Measurements from ENCODE around the gene ORC6.
"Not testable (repeated sequence)": the region's sequence is repeated elsewhere in the genome, so short reads cannot be mapped to it uniquely, and the experiment has no call there.

The ORC6 gene

DNA sequence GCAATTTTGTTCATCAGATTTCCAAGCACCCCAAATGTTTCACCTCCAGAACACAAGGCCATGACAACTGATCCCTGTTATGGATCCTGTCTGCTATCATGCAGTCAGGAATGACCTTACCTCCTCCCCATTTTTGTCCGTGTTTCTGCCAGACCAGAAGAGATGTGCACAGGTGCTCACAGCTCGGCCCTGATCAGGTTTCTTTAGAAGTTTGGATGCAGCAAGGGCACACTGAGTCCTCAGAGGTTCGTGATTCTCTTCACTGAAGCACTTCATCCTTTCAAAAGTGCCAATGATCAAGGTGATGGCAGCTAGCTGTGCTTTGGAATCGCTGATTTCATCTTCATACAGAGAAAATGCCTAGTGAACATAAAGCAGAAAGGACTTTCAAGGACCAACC lies 27.3 kb upstream of the ORC6 start:
- DNase-seq (ENCODE audit: low read depth), result no peak
- H3K4me3 ChIP-seq (ENCODE audit: low read depth, low read length), result no peak overlapping the region
- TF ChIP-seq CTCF (IDR thresholded peaks at IDR 0.05; ENCODE audit: control insufficient read depth, extremely low read depth, insufficient read depth), result no peak

GRCh38 chr16:46673320-46674013 lies 16.0 kb upstream of the ORC6 start:
- no peak overlapping the region for H3K4me3 ChIP-seq (ENCODE audit: low read depth, low read length)
- TF ChIP-seq CTCF (IDR thresholded peaks at IDR 0.05; ENCODE audit: control insufficient read depth, extremely low read depth, insufficient read depth), result peak; percentile 97
- no peak for DNase-seq (ENCODE audit: low read depth)

DNA sequence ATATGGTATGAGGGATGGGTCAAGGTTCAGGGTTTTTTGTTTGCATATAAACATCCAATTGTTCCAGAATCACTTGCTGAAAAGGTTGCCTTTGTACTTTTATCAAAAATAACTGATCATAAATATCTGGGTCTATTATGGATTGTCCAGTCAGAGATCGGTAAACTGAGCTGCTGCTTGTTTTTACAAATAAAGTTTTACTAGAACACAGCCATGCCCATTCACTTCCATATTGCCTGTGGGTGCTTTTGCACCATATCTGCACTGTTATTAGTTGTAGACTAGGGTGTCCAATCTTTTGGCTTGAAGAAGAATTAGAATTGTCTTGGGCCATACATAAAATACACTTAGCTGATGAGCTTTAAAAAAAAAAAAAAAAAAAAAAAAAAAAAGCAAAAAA lies 11.5 kb upstream of the ORC6 start:
- not testable (repeated sequence) for H3K4me3 ChIP-seq (ENCODE audit: low read depth, low read length); DNase-seq (ENCODE audit: low read depth)

DNA sequence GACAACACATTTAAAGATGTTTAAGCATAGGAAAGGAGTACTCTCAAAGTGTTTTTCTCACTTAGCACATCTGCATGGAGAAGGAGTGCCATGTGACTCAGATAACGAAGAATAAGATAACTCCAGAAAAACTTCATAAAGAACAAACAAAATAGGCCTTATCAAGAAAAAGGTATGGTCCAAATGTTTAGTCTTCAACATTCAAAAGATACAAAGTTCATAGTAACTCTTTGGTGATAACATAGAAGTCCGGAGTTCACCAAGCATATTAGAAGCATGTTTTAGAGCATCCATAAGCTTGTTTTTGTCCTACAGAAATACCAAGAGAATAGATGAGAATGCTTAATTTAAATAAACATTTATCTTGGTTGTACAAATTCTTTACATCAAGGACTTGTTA lies 7.6 kb upstream of the ORC6 start:
- H3K4me3 ChIP-seq (ENCODE audit: low read depth, low read length); DNase-seq (ENCODE audit: low read depth): not testable (repeated sequence)

DNA sequence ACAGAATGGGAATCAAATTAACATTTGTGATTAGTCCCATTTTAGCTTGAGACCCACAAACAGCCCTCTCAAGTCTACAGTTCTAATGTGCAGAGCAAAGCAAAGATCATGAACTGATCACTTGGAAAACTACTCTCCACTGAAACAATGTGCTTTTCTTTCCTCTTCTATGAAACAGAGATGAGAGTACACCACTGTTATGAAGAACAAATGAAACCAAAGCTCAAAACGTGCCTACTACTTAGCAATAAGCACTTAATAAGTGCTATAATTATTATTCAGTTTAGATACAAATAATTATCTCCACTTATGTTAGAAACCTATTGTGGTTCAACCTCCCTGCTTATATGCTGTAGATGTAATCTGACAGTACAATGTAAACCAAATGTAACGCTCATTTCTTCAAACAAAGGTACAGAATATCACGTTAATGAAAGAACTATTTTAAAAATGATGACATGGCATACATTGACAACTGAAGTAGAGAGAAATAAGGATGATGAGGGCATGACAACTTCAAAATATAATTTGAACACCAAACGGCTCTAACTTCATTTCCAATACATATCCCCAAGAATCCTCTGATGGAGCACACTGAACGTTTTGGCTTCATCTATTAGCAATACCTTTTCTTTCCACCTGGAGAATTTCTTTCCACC lies 2.5 kb upstream of the ORC6 start:
- TF ChIP-seq CTCF (IDR thresholded peaks at IDR 0.05; ENCODE audit: control insufficient read depth, extremely low read depth, insufficient read depth), result no peak
- no peak for DNase-seq (ENCODE audit: low read depth)
- H3K4me3 ChIP-seq (ENCODE audit: low read depth, low read length), result peak overlapping the region; percentile 97

DNA sequence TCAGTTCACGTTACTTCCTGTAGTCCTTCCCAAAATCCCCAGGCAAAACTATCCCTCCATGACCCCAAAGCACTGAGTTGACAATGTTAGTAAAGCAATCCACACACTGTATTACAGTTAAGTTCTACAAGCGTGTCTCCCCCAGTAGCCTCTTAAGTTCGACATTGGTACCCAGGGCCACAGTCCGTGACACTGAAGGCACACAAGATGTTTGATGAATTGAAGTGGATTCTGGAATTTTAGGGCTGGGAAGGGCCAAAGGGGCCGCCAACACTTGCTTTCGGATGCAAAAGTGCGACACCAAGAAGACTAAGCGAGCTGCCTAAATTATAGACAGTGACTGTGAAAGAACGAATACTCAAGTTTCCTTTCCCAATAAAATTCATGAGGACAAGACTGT lies 2.0 kb upstream of the ORC6 start:
- peak overlapping the region; percentile 97 for H3K4me3 ChIP-seq (ENCODE audit: low read depth, low read length)
- DNase-seq (ENCODE audit: low read depth), result no peak
- no peak for TF ChIP-seq CTCF (IDR thresholded peaks at IDR 0.05; ENCODE audit: control insufficient read depth, extremely low read depth, insufficient read depth)

- DNase-seq (ENCODE audit: low read depth), result peak; percentile 38
- TF ChIP-seq CTCF (IDR thresholded peaks at IDR 0.05; ENCODE audit: control insufficient read depth, extremely low read depth, insufficient read depth), result no peak
- H3K4me3 ChIP-seq (ENCODE audit: low read depth, low read length), result peak overlapping the region; percentile 97
Observed at GRCh38 chr16:46688101-46688653, 1.3 kb upstream of the ORC6 start.
